PC-3 (cell line): ENCODE data around the gene CLDN2. TPM values are rescaled to one million over a fixed set of nuclear protein-coding genes. Genes with fewer than 3 reads are reported as not detected.

Source experiments
- ATAC-seq: fragments of 200-7000 bp; cut with Tn5 transposase; 2 replicates; pipeline ENCODE4 v1.9.1; 2020; ENCODE audit warnings: mild to moderate bottlenecking, moderate library complexity
- BruUV-seq: library from RNA; stranded (reverse); fragments of 400-500 nt; replicated peaks from 2 replicates; lab custom pipeline; 2021; lab: Mats Ljungman, UMichigan
- CTCF ChIA-PET: fragments of 300-600 bp; sonication (Branson Sonifier 250); formaldehyde crosslinking; loops from one replicate; lab custom pipeline; 2022; ENCODE audit warnings: antibody characterized with exemption; lab: Charles Lee
- POLR2A ChIA-PET: fragments of 300-600 bp; sonication (Branson Sonifier 250); formaldehyde crosslinking; loops from one replicate; lab custom pipeline; 2022; ENCODE audit warnings: antibody characterized with exemption; ENCODE audit not compliant: unreplicated experiment; lab: Charles Lee
- DNase-seq: peaks from one replicate; pipeline ENCODE4 v3.0.0-alpha.2; 2015
- H2AFZ ChIP-seq: fragments of 300-600 bp; sonication (generic); 2 replicates; pipeline ENCODE4 v1.6.0; 2016; ENCODE audit warnings: antibody characterized with exemption, low read length
- H3F3A ChIP-seq: fragments of 300-600 bp; sonication (generic); one replicate; pipeline ENCODE4 v1.6.0; 2017; ENCODE audit warnings: antibody characterized with exemption, low read length, control low read depth, mild to moderate bottlenecking; ENCODE audit not compliant: unreplicated experiment
- H3K27ac ChIP-seq: fragments of 300-600 bp; sonication (generic); 2 replicates; pipeline ENCODE4 v1.5.1; 2016; ENCODE audit warnings: mild to moderate bottlenecking, low read length
- H3K27me3 ChIP-seq: fragments of 300-600 bp; sonication (generic); 2 replicates; pipeline ENCODE4 v1.6.1; 2016; ENCODE audit warnings: low read length, mixed read lengths
- H3K36me3 ChIP-seq: fragments of 300-600 bp; sonication (generic); 2 replicates; pipeline ENCODE4 v1.6.1; 2016; ENCODE audit warnings: low read depth, mixed run types, low read length, mixed read lengths
- H3K4me1 ChIP-seq: fragments of 300-600 bp; sonication (generic); 2 replicates; pipeline ENCODE4 v1.5.1; 2016; ENCODE audit warnings: low read length; ENCODE audit not compliant: insufficient read depth
- H3K4me2 ChIP-seq: fragments of 300-600 bp; sonication (generic); 2 replicates; pipeline ENCODE4 v1.6.0; 2016; ENCODE audit warnings: low read length
- H3K4me3 ChIP-seq: fragments of 300-600 bp; sonication (generic); 2 replicates; pipeline ENCODE4 v1.5.1; 2016; ENCODE audit warnings: mild to moderate bottlenecking, low read length, mixed read lengths
- H3K79me2 ChIP-seq: fragments of 300-600 bp; sonication (generic); 2 replicates; pipeline ENCODE4 v1.6.1; 2017; ENCODE audit warnings: low read length, mixed read lengths
- H3K9ac ChIP-seq: fragments of 300-600 bp; sonication (generic); 2 replicates; pipeline ENCODE4 v1.6.0; 2016; ENCODE audit warnings: mild to moderate bottlenecking, low read length
- H3K9me2 ChIP-seq: fragments of 300-600 bp; sonication (generic); replicated peaks from 2 replicates; pipeline ENCODE4 v1.6.1; 2016; ENCODE audit warnings: mixed run types, low read length, mixed read lengths
- H3K9me3 ChIP-seq: fragments of 300-600 bp; sonication (generic); 2 replicates; pipeline ENCODE4 v1.6.1; 2016; ENCODE audit warnings: low read length, mixed read lengths
- H4K20me1 ChIP-seq: fragments of 300-600 bp; sonication (generic); 2 replicates; pipeline ENCODE4 v1.6.1; 2016; ENCODE audit warnings: low read length, mixed read lengths
- EZH2 ChIP-seq: fragments of 300-600 bp; sonication (generic); IDR thresholded peaks from one replicate; pipeline ENCODE4 v1.6.1; 2017; ENCODE audit warnings: antibody characterized with exemption, mild to moderate bottlenecking, low read length; ENCODE audit not compliant: unreplicated experiment
- EZH2phosphoT487 ChIP-seq: fragments of 300-600 bp; sonication (generic); IDR thresholded peaks from 2 replicates; pipeline ENCODE4 v1.6.1; 2018; ENCODE audit warnings: mild to moderate bottlenecking, antibody characterized with exemption, low read length, borderline replicate concordance
- intact Hi-C: fragments of 100-400 bp; cut with micrococcal nuclease; formaldehyde crosslinking; loops from 2 replicates; pipeline ENCODE4 v1.9.0; 2023
- total RNA-seq: library from RNA; depleted of rRNA; stranded (reverse); fragments of >200 nt; gene quantifications from 2 replicates; pipeline ENCODE4 v1.2.3, GENCODE V29; 2014
- TF ChIP-seq, protein P1 (sequence below): fragments of 300-600 bp; sonication (generic); conservative IDR thresholded peaks from 2 replicates; pipeline ENCODE4 v1.5.1; 2017; ENCODE audit warnings: antibody characterized with exemption, low read depth, mild to moderate bottlenecking, low read length

CLDN2 gene
- total RNA-seq, 1 experiment from 2014 or later: not detected

DNA sequence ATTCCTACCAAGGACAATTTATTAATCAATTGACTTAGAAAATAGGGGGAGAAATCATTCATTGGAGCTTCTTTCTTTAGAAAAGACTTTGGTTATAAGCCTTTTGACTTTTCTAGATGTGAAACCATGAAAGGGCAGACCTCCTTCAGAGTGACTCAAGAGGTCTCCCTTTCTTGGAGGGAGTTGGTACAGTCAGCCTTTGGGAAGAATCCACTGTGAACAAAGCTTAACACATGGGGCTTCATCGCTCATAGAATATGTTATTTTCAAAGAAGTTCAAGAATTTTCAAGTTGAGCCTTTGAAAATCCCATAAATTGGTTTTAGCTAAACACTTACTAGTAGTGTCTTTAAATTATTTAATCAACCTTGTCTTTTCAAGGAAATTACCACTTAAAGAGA lies 45.1 kb upstream of the CLDN2 start:
- H3K27me3 ChIP-seq: no peaks in the 10 kb centered on the region
- ChIA-PET CTCF (interaction anchor here (1.6 kb wide), 1 partner anchor 85 kb away, joined by 8 read pairs; no protein-coding TSS in a partner anchor), POLR2A (no interaction called here)
- H3K9ac ChIP-seq: no peak overlapping the region
- DNase-seq (no peak), ATAC-seq (no peak)
- H3K4me2 ChIP-seq: no peak overlapping the region
- H4K20me1 ChIP-seq: no peaks in the 10 kb centered on the region
- no peaks in the 10 kb centered on the region for H3F3A ChIP-seq
- H3K9me2 ChIP-seq: no peaks in the 10 kb centered on the region
- H3K4me1 ChIP-seq: no peaks in the 10 kb centered on the region
- intact Hi-C loops: loop anchor here (2.0 kb wide), 1 partner anchor 20 kb away; no protein-coding TSS in a partner anchor
- H3K4me3 ChIP-seq: no peak overlapping the region
- H3K79me2 ChIP-seq: no peaks in the 10 kb centered on the region
- no peaks in the 10 kb centered on the region for H3K9me3 ChIP-seq
- BruUV-seq: no TSS peak
- H2AFZ ChIP-seq: no peak overlapping the region
- no peak overlapping the region for H3K27ac ChIP-seq
- TF ChIP-seq EZH2phosphoT487: no peak
- no peak for TF ChIP-seq EZH2
- TF ChIP-seq, protein P1, sequence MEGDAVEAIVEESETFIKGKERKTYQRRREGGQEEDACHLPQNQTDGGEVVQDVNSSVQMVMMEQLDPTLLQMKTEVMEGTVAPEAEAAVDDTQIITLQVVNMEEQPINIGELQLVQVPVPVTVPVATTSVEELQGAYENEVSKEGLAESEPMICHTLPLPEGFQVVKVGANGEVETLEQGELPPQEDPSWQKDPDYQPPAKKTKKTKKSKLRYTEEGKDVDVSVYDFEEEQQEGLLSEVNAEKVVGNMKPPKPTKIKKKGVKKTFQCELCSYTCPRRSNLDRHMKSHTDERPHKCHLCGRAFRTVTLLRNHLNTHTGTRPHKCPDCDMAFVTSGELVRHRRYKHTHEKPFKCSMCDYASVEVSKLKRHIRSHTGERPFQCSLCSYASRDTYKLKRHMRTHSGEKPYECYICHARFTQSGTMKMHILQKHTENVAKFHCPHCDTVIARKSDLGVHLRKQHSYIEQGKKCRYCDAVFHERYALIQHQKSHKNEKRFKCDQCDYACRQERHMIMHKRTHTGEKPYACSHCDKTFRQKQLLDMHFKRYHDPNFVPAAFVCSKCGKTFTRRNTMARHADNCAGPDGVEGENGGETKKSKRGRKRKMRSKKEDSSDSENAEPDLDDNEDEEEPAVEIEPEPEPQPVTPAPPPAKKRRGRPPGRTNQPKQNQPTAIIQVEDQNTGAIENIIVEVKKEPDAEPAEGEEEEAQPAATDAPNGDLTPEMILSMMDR: no peak
- no peaks in the 10 kb centered on the region for H3K36me3 ChIP-seq

DNA sequence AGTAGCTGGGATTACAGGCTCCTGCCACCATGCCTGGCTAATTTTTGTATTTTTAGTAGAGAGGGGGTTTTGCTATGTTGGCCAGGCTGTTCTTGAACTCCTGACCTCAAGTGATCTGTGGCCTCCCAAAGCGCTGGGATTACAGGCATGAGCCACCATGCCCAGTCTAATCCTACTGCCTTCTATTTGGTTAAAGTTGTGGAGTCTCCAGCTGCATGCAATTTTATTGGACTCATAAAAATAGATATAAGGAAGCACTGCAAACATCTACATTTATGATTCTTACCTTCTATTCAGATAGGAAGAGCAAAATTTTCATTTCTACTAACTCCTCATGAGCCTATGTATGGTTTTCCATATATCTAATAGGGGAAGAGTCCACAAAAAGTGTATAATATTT lies 30.7 kb upstream of the CLDN2 start:
- TF ChIP-seq EZH2phosphoT487: no peak
- TF ChIP-seq, protein P1: no peak
- no peak for TF ChIP-seq EZH2

DNA sequence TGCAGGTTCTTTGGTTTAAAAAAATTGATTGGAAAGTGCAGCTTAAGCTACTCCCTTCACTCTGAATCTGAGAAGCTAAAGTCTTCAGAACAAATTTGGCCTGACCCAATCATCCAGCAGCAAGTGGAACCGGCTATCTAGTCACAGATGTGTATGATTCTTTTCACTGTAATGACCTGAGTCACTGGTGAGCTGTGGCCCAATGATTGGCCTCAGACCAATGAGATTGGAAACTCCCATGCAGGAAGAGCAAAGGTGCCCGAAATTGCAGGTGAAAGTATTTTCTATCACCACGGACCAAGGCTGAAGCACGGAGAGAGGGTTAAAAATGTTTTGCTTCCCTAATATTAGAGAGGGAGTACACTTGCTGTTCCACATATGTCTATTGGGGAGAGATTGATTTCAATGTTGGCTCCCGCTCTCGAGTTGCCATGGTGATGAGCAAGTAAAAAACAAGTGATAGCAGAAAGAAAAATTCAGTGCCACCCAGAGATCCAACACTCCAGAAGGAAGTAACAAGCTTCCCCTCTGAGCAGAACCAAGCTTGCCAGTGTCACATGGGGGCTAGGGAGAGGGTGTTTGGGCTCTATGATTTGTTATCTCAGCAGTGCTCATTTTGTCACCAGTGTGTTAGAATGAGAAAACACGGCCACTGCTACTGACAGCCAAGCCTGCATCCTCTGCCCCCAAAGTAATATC lies 28.3 kb upstream of the CLDN2 start:
- no TSS peak for BruUV-seq
- H3K79me2 ChIP-seq: no peaks in the 10 kb centered on the region
- ATAC-seq (no peak), DNase-seq (peak; percentile 68)
- no peaks in the 10 kb centered on the region for H3K27me3 ChIP-seq
- H3K27ac ChIP-seq: no peak overlapping the region
- H3K4me3 ChIP-seq: no peak overlapping the region
- ChIA-PET POLR2A (interaction anchor here (0.7 kb wide), 1 partner anchor 59 kb away, joined by 4 read pairs; no protein-coding TSS in a partner anchor), CTCF (interaction anchor here (1.6 kb wide), 1 partner anchor 68 kb away, joined by 4 read pairs; no protein-coding TSS in a partner anchor)
- H3K9me3 ChIP-seq: no peaks in the 10 kb centered on the region
- H3K4me1 ChIP-seq: peaks cover 31% of the 10 kb centered on the region
- no peaks in the 10 kb centered on the region for H3K36me3 ChIP-seq
- intact Hi-C loops: loop anchor here (10.0 kb wide), 1 partner anchor 1003 kb away; no protein-coding TSS in a partner anchor
- TF ChIP-seq EZH2: no peak
- TF ChIP-seq, protein P1: no peak
- TF ChIP-seq EZH2phosphoT487: no peak
- H4K20me1 ChIP-seq: no peaks in the 10 kb centered on the region
- no peaks in the 10 kb centered on the region for H3K9me2 ChIP-seq
- no peak overlapping the region for H3K9ac ChIP-seq
- peaks cover 6% of the 10 kb centered on the region for H3F3A ChIP-seq
- peak overlapping the region; percentile 31; the same call in 1 of the 2 replicates for H3K4me2 ChIP-seq
- 0 out of 2 replicates have a peak overlapping the region, but pooled peaks have one; percentile 24 for H2AFZ ChIP-seq

More for the DNA sequence above, 30.7 kb upstream of the CLDN2 start:
- Histone ChIP-seq H3K27me3 (no peaks in the 10 kb centered on the region), H2AFZ (no peak overlapping the region), H3K9me2 (no peaks in the 10 kb centered on the region), H4K20me1 (no peaks in the 10 kb centered on the region), H3K4me1 (peaks cover 11% of the 10 kb centered on the region), H3K79me2 (no peaks in the 10 kb centered on the region), H3K9ac (no peak overlapping the region), H3F3A (no peaks in the 10 kb centered on the region), H3K27ac (no peak overlapping the region), H3K4me3 (no peak overlapping the region), H3K9me3 (no peaks in the 10 kb centered on the region), H3K4me2 (no peak overlapping the region), H3K36me3 (no peaks in the 10 kb centered on the region)
- POLR2A ChIA-PET: no interaction called here
- intact Hi-C loops: no loop called here
- peak; percentile 21; the same call in 1 of the 2 replicates for ATAC-seq
- no TSS peak for BruUV-seq
- DNase-seq: no peak
- CTCF ChIA-PET: no interaction called here
